Stimulated activated CD4-positive, alpha-beta T cell treated with anti-CD3 and anti-CD28 coated beads, Interleukin-15, amount 100 ng/mL, for 1 hour (primary cell): Measurements from ENCODE around the gene SLC25A17.
"Not testable (repeated sequence)": the region's sequence is repeated elsewhere in the genome, so short reads cannot be mapped to it uniquely, and the experiment has no call there.

Source experiments
- DNase-seq, 2 donors: peaks; one replicate each; pipeline ENCODE4 v3.0.0-alpha.2; 2020; ENCODE audit warnings: low read depth in 1 of 2, low spot score in 1 of 2

The SLC25A17 gene

GRCh38 chr22:40720538-40721256 is 98.4 kb downstream of the SLC25A17 start:
- DNase-seq, result no peak

GRCh38 chr22:40720156-40720537 is 99.0 kb downstream of the SLC25A17 start:
- DNase-seq, result not testable (repeated sequence)
